WTC11 (cell line): ENCODE measurements around the gene MAP7. TPM values are rescaled to one million over a fixed set of nuclear protein-coding genes. Genes with fewer than 3 reads are reported as not detected.
A peak's percentile ranks its signal among the peaks of the same experiment; 100 is the strongest.

Experiments
- ATAC-seq: fragments of 200-7000 bp; cut with Tn5 transposase; 2 replicates; pipeline ENCODE4 v1.10.0; 2021; ENCODE audit warnings: mild to moderate bottlenecking, moderate library complexity
- CTCF ChIA-PET: fragments of 300-600 bp; sonication (Branson Sonifier 250); formaldehyde crosslinking; loops from one replicate; lab custom pipeline; 2021; ENCODE audit warnings: antibody characterized with exemption; lab: Charles Lee
- POLR2A ChIA-PET: fragments of 350-600 bp; sonication (Branson Sonifier 250); formaldehyde crosslinking; loops from one replicate; lab custom pipeline; 2021; ENCODE audit warnings: antibody characterized with exemption; lab: Charles Lee
- DNase-seq: peaks from one replicate; pipeline ENCODE4 v3.0.0; 2021; ENCODE audit warnings: low spot score
- H3K27ac Mint-ChIP-seq: 2 replicates; pipeline ENCODE4 v1.8.0; 2021; ENCODE audit warnings: mixed read lengths
- H3K27me3 Mint-ChIP-seq: 2 replicates; pipeline ENCODE4 v1.8.0; 2021; ENCODE audit warnings: low read depth, mild to moderate bottlenecking, moderate library complexity, mixed read lengths
- H3K36me3 Mint-ChIP-seq: 2 replicates; pipeline ENCODE4 v1.8.0; 2021; ENCODE audit warnings: mixed read lengths
- H3K4me1 Mint-ChIP-seq: 2 replicates; pipeline ENCODE4 v1.8.0; 2022; ENCODE audit warnings: mixed read lengths
- H3K4me3 Mint-ChIP-seq: 2 replicates; pipeline ENCODE4 v1.8.0; 2021; ENCODE audit warnings: mild to moderate bottlenecking, moderate library complexity, mixed read lengths
- H3K9me3 Mint-ChIP-seq: 2 replicates; pipeline ENCODE4 v1.8.0; 2021; ENCODE audit warnings: mixed read lengths
- ATF6 ChIP-seq: sonication (generic); formaldehyde crosslinking; IDR thresholded peaks from 2 replicates; pipeline ENCODE4 v1.8.1; 2023; ENCODE audit warnings: mild to moderate bottlenecking, missing genetic modification reagents
- EMX1 ChIP-seq: fragments of 250-450 bp; sonication (Bioruptor Pico); IDR thresholded peaks from 2 replicates; pipeline ENCODE4 v1.8.0; 2021; ENCODE audit warnings: mild to moderate bottlenecking
- ERG ChIP-seq: fragments of 250-450 bp; sonication (Bioruptor Pico); IDR thresholded peaks from 2 replicates; pipeline ENCODE4 v1.8.0; 2021; ENCODE audit warnings: mild to moderate bottlenecking
- ETV6 ChIP-seq: sonication (generic); formaldehyde crosslinking; IDR thresholded peaks from 2 replicates; pipeline ENCODE4 v1.8.1; 2022; ENCODE audit warnings: mild to moderate bottlenecking, missing genetic modification reagents
- FOXK1 ChIP-seq: sonication (generic); formaldehyde crosslinking; IDR thresholded peaks from 2 replicates; pipeline ENCODE4 v1.8.0; 2022; ENCODE audit warnings: mild to moderate bottlenecking, moderate library complexity, missing genetic modification reagents
- GRHL2 ChIP-seq: fragments of 250-450 bp; sonication (Bioruptor Pico); IDR thresholded peaks from 2 replicates; pipeline ENCODE4 v1.8.0; 2022; ENCODE audit warnings: mild to moderate bottlenecking, moderate library complexity; ENCODE audit not compliant: insufficient replicate concordance, severe bottlenecking
- JUN ChIP-seq: sonication (generic); formaldehyde crosslinking; IDR thresholded peaks from 2 replicates; pipeline ENCODE4 v1.8.0; 2023; ENCODE audit warnings: mild to moderate bottlenecking, missing genetic modification reagents
- MXD4 ChIP-seq: fragments of 250-450 bp; sonication (Bioruptor Pico); IDR thresholded peaks from 2 replicates; pipeline ENCODE4 v1.8.0; 2021; ENCODE audit warnings: mild to moderate bottlenecking, moderate library complexity, borderline replicate concordance
- OVOL2 ChIP-seq: fragments of 250-450 bp; sonication (Bioruptor Pico); IDR thresholded peaks from 2 replicates; pipeline ENCODE4 v1.9.0; 2021; ENCODE audit warnings: mild to moderate bottlenecking, borderline replicate concordance
- SMAD3 ChIP-seq: sonication (generic); formaldehyde crosslinking; IDR thresholded peaks from 2 replicates; pipeline ENCODE4 v1.8.0; 2022; ENCODE audit warnings: missing genetic modification reagents, mild to moderate bottlenecking, borderline replicate concordance
- SMAD4 ChIP-seq: sonication (generic); formaldehyde crosslinking; IDR thresholded peaks from 2 replicates; pipeline ENCODE4 v1.8.0; 2022; ENCODE audit warnings: mild to moderate bottlenecking, missing genetic modification reagents
- SP1 ChIP-seq: sonication (generic); formaldehyde crosslinking; conservative IDR thresholded peaks from 2 replicates; pipeline ENCODE4 v1.8.1; 2022; ENCODE audit warnings: missing genetic modification reagents
- STAT6 ChIP-seq: sonication (generic); formaldehyde crosslinking; conservative IDR thresholded peaks from 2 replicates; pipeline ENCODE4 v1.8.1; 2023; ENCODE audit warnings: mild to moderate bottlenecking, low read depth, missing genetic modification reagents, moderate library complexity
- TEAD1 ChIP-seq: sonication (generic); formaldehyde crosslinking; IDR thresholded peaks from 2 replicates; pipeline ENCODE4 v1.8.0; 2022; ENCODE audit warnings: mild to moderate bottlenecking, missing genetic modification reagents
- ZNF138 ChIP-seq: sonication (generic); formaldehyde crosslinking; conservative IDR thresholded peaks from 2 replicates; pipeline ENCODE4 v1.8.1; 2022; ENCODE audit warnings: mild to moderate bottlenecking, moderate library complexity, missing genetic modification reagents
- ZNF219 ChIP-seq: sonication (generic); formaldehyde crosslinking; IDR thresholded peaks from 2 replicates; pipeline ENCODE4 v1.8.0; 2023; ENCODE audit warnings: missing genetic modification reagents, mild to moderate bottlenecking, borderline replicate concordance
- ZNF317 ChIP-seq: sonication (generic); formaldehyde crosslinking; IDR thresholded peaks from 2 replicates; pipeline ENCODE4 v1.8.1; 2023; ENCODE audit warnings: low read depth, mild to moderate bottlenecking, moderate library complexity, missing genetic modification reagents, borderline replicate concordance
- ZNF512 ChIP-seq: sonication (generic); formaldehyde crosslinking; IDR thresholded peaks from 2 replicates; pipeline ENCODE4 v1.8.1; 2022; ENCODE audit warnings: missing genetic modification reagents, borderline replicate concordance
- ZSCAN18 ChIP-seq: fragments of 250-450 bp; sonication (Bioruptor Pico); IDR thresholded peaks from 2 replicates; pipeline ENCODE4 v2.1.2; 2022; ENCODE audit warnings: mild to moderate bottlenecking, moderate library complexity
- total RNA-seq: library from RNA; stranded (reverse); gene quantifications from 3 replicates; pipeline ENCODE4 v1.2.3, GENCODE V29; 2021

MAP7 gene
- total RNA-seq, 1 experiment from 2014 or later, result 56.6 TPM

GRCh38 chr6:136474241-136474640 lies 76.0 kb downstream of the MAP7 start:
- H3K4me3 Mint-ChIP-seq, result no peak overlapping the region
- H3K27ac Mint-ChIP-seq, result no peak overlapping the region; the same call in 1 of the 2 replicates
- H3K27me3 Mint-ChIP-seq, result no peaks in the 10 kb centered on the region
- H3K4me1 Mint-ChIP-seq, result peaks cover 43% of the 10 kb centered on the region
- DNase-seq (no peak), ATAC-seq (no peak)
- ChIA-PET POLR2A (no interaction called here), CTCF (no interaction called here)
- H3K36me3 Mint-ChIP-seq, result peaks cover 6% of the 10 kb centered on the region
- peaks cover 5% of the 10 kb centered on the region for H3K9me3 Mint-ChIP-seq
- TF ChIP-seq ZNF219 (CRISPR knock-in tag) (no peak), TEAD1 (no peak), FOXK1 (no peak)

GRCh38 chr6:136471922-136472321 lies 78.3 kb downstream of the MAP7 start:
- Mint-ChIP-seq H3K36me3 (no peaks in the 10 kb centered on the region), H3K9me3 (no peaks in the 10 kb centered on the region), H3K27me3 (no peaks in the 10 kb centered on the region), H3K4me3 (no peak overlapping the region), H3K27ac (no peak overlapping the region), H3K4me1 (peaks cover 53% of the 10 kb centered on the region)
- ChIA-PET CTCF (interaction anchor here (1.8 kb wide), 1 partner anchor 79 kb away, joined by 4 read pairs; the partner anchor contains the start of gene MAP7), POLR2A (no interaction called here)
- TF ChIP-seq JUN (no peak), SMAD3 (CRISPR knock-in tag) (no peak)
- DNase-seq (no peak), ATAC-seq (no peak)

- no peaks in the 10 kb centered on the region for H3K27me3 Mint-ChIP-seq
- ATAC-seq, result peak; percentile 16; the same call in 1 of the 2 replicates
- H3K4me1 Mint-ChIP-seq, result peaks cover 56% of the 10 kb centered on the region
- TF ChIP-seq EMX1 (CRISPR knock-in tag) (no peak), ZSCAN18 (CRISPR knock-in tag) (no peak), ZNF138 (CRISPR knock-in tag) (no peak), ETV6 (CRISPR knock-in tag) (no peak)
- H3K9me3 Mint-ChIP-seq, result no peaks in the 10 kb centered on the region
- POLR2A ChIA-PET, result no interaction called here
- no peak for DNase-seq
- no peaks in the 10 kb centered on the region for H3K36me3 Mint-ChIP-seq
- H3K4me3 Mint-ChIP-seq, result no peak overlapping the region
- peak overlapping the region; percentile 4; the same call in 1 of the 2 replicates for H3K27ac Mint-ChIP-seq
- CTCF ChIA-PET, result interaction anchor here (1.8 kb wide), 1 partner anchor 79 kb away, joined by 4 read pairs; the partner anchor contains the start of gene MAP7
These were observed 78.8 kb downstream of the MAP7 start for GRCh38 chr6:136471372-136471771.

GRCh38 chr6:136470044-136470443 lies 80.2 kb downstream of the MAP7 start:
- Mint-ChIP-seq H3K4me1 (peaks cover 51% of the 10 kb centered on the region), H3K9me3 (no peaks in the 10 kb centered on the region), H3K36me3 (no peaks in the 10 kb centered on the region), H3K4me3 (no peak overlapping the region), H3K27ac (0 out of 2 replicates have a peak overlapping the region, but pooled peaks have one; percentile 13), H3K27me3 (no peaks in the 10 kb centered on the region)
- DNase-seq (no peak), ATAC-seq (no peak)
- POLR2A ChIA-PET, result no interaction called here
- CTCF ChIA-PET, result no interaction called here
- no peak for TF ChIP-seq ZNF317 (CRISPR knock-in tag)
- TF ChIP-seq SP1 (CRISPR knock-in tag), result no peak
- no peak for TF ChIP-seq OVOL2
- TF ChIP-seq ZNF512 (CRISPR knock-in tag), result no peak
- no peak for TF ChIP-seq GRHL2
- no peak for TF ChIP-seq ERG (CRISPR knock-in tag)
- TF ChIP-seq STAT6 (CRISPR knock-in tag), result no peak
- no peak for TF ChIP-seq MXD4 (CRISPR knock-in tag)
- no peak for TF ChIP-seq ATF6 (CRISPR knock-in tag)
- no peak for TF ChIP-seq SMAD4 (CRISPR knock-in tag)
- no peak for TF ChIP-seq ZNF219 (CRISPR knock-in tag)
